Stimulated activated CD8-positive, alpha-beta memory T cell treated with anti-CD3 and anti-CD28 coated beads, Interleukin-12 subunit alpha, Interleukin-12 subunit beta, amount 100 ng/mL, for 1 hour (primary cell): ENCODE data around the gene CHTOP.
"Not testable (repeated sequence)": the region's sequence is repeated elsewhere in the genome, so short reads cannot be mapped to it uniquely, and the experiment has no call there.

Experiments used
- DNase-seq: peaks from one replicate; pipeline ENCODE4 v3.0.0-alpha.2; 2020; ENCODE audit warnings: low read depth

CHTOP gene

GRCh38 chr1:153659175-153659534 lies 25.3 kb downstream of the CHTOP start:
- no peak for DNase-seq

GRCh38 chr1:153659656-153660055 lies 25.8 kb downstream of the CHTOP start:
- DNase-seq = no peak

GRCh38 chr1:153661111-153661708 lies 27.3 kb downstream of the CHTOP start:
- DNase-seq = no peak

GRCh38 chr1:153662269-153662668 lies 28.4 kb downstream of the CHTOP start:
- DNase-seq = no peak

- DNase-seq = no peak
These were observed 29.3 kb downstream of the CHTOP start for GRCh38 chr1:153663211-153663610.

GRCh38 chr1:153667439-153667838 lies 33.6 kb downstream of the CHTOP start:
- DNase-seq = no peak

- DNase-seq = not testable (repeated sequence)
These were observed 34.8 kb downstream of the CHTOP start for GRCh38 chr1:153668672-153669071.

GRCh38 chr1:153669606-153670005 lies 35.7 kb downstream of the CHTOP start:
- DNase-seq = no peak

GRCh38 chr1:153670257-153670858 lies 36.5 kb downstream of the CHTOP start:
- no peak for DNase-seq

- peak; percentile 95 for DNase-seq
These were observed 37.2 kb downstream of the CHTOP start, which contains the start of gene ILF2 for GRCh38 chr1:153670859-153671627. ILF2 (minus strand) TSS chr1:153670993; CDS start chr1:153670922, 71 bp downstream.

- not testable (repeated sequence) for DNase-seq
These were observed 37.9 kb downstream of the CHTOP start for GRCh38 chr1:153671628-153672353.

GRCh38 chr1:153673511-153673910 lies 39.6 kb downstream of the CHTOP start:
- DNase-seq = no peak

GRCh38 chr1:153677718-153678518 lies 44.1 kb downstream of the CHTOP start:
- peak; percentile 15 for DNase-seq

GRCh38 chr1:153678519-153679336 lies 44.9 kb downstream of the CHTOP start, which contains the start of gene NPR1:
NPR1 (plus strand) TSS chr1:153678688; CDS start chr1:153679109, 421 bp downstream.
- DNase-seq = no peak

- DNase-seq = no peak
These were observed 45.7 kb downstream of the CHTOP start for GRCh38 chr1:153679337-153680119.

GRCh38 chr1:153680120-153680403 lies 46.2 kb downstream of the CHTOP start:
- DNase-seq = no peak

GRCh38 chr1:153682730-153683129 lies 48.9 kb downstream of the CHTOP start:
- no peak for DNase-seq

- DNase-seq = no peak
These were observed 50.0 kb downstream of the CHTOP start for GRCh38 chr1:153683854-153684253.

- DNase-seq = no peak
These were observed 51.0 kb downstream of the CHTOP start for GRCh38 chr1:153684892-153685291.
